NCI-H1417 treated with DMSO at 0.1 percent for 48 hours (cell line): ENCODE data around the gene ARHGAP19.
"Not testable (repeated sequence)": the region's sequence is repeated elsewhere in the genome, so short reads cannot be mapped to it uniquely, and the experiment has no call there.

Experiments
- DNase-seq: peaks from one replicate; lab custom pipeline; 2025; lab: John Stamatoyannopoulos, UW

ARHGAP19 gene

GRCh38 chr10:97279121-97279815 is 13.2 kb downstream of the ARHGAP19 start:
- no peak for DNase-seq

GRCh38 chr10:97278491-97278989 is 13.9 kb downstream of the ARHGAP19 start:
- peak; percentile 7 for DNase-seq

- DNase-seq = no peak
Measured at GRCh38 chr10:97277551-97277950, 14.9 kb downstream of the ARHGAP19 start.

- DNase-seq = no peak
Measured at GRCh38 chr10:97274828-97275227, 17.6 kb downstream of the ARHGAP19 start.

GRCh38 chr10:97273700-97274099 is 18.7 kb downstream of the ARHGAP19 start:
- no peak for DNase-seq

- DNase-seq = no peak
Measured at GRCh38 chr10:97270523-97271154, 21.8 kb downstream of the ARHGAP19 start.

GRCh38 chr10:97267671-97268070 is 24.8 kb downstream of the ARHGAP19 start:
- no peak for DNase-seq

- DNase-seq = not testable (repeated sequence)
Measured at GRCh38 chr10:97265095-97265494, 27.3 kb downstream of the ARHGAP19 start.

GRCh38 chr10:97263971-97264370 is 28.5 kb downstream of the ARHGAP19 start:
- DNase-seq = no peak

- DNase-seq = no peak
Measured at GRCh38 chr10:97261656-97262055, 30.8 kb downstream of the ARHGAP19 start.

GRCh38 chr10:97261183-97261582 is 31.3 kb downstream of the ARHGAP19 start:
- no peak for DNase-seq

GRCh38 chr10:97259119-97259518 is 33.3 kb downstream of the ARHGAP19 start:
- DNase-seq = no peak

GRCh38 chr10:97256356-97256755 is 36.1 kb downstream of the ARHGAP19 start:
- DNase-seq = no peak

- DNase-seq = no peak
Measured at GRCh38 chr10:97255512-97256293, 36.7 kb downstream of the ARHGAP19 start.

- DNase-seq = no peak
Measured at GRCh38 chr10:97254694-97255093, 37.7 kb downstream of the ARHGAP19 start.

- no peak for DNase-seq
Measured at GRCh38 chr10:97250952-97251351, 41.5 kb downstream of the ARHGAP19 start.

- DNase-seq = no peak
Measured at GRCh38 chr10:97243836-97244235, 48.6 kb downstream of the ARHGAP19 start.

- no peak for DNase-seq
Measured at GRCh38 chr10:97238855-97239254, 53.6 kb downstream of the ARHGAP19 start.

GRCh38 chr10:97235353-97235752 is 57.1 kb downstream of the ARHGAP19 start:
- no peak for DNase-seq

GRCh38 chr10:97234400-97234799 is 58.0 kb downstream of the ARHGAP19 start:
- no peak for DNase-seq

- DNase-seq = no peak
Measured at GRCh38 chr10:97230146-97230545, 62.3 kb downstream of the ARHGAP19 start.

GRCh38 chr10:97229322-97230015 is 63.0 kb downstream of the ARHGAP19 start:
- DNase-seq = no peak
